Dendritic cell treated with granulocyte-macrophage colony-stimulating factor and Interleukin-4, amounts not matched to agents 40 ng/mL and 50 ng/mL, for 4 days (primary cell): ENCODE data around the gene FMO3.

Experiments
- H3K27ac Mint-ChIP-seq: one replicate; pipeline ENCODE4 v1.8.0; 2022; ENCODE audit warnings: mild to moderate bottlenecking, mixed read lengths
- H3K27me3 Mint-ChIP-seq: one replicate; pipeline ENCODE4 v1.8.0; 2022; ENCODE audit warnings: mild to moderate bottlenecking, mixed read lengths
- H3K36me3 Mint-ChIP-seq: one replicate; pipeline ENCODE4 v1.8.0; 2022; ENCODE audit warnings: low read depth, mixed read lengths
- H3K4me1 Mint-ChIP-seq: one replicate; pipeline ENCODE4 v1.8.0; 2022; ENCODE audit warnings: low read depth, mixed read lengths
- H3K4me3 Mint-ChIP-seq: one replicate; pipeline ENCODE4 v1.8.0; 2022; ENCODE audit warnings: mild to moderate bottlenecking, moderate library complexity, mixed read lengths
- H3K9me3 Mint-ChIP-seq: one replicate; pipeline ENCODE4 v1.8.0; 2022; ENCODE audit warnings: mixed read lengths
- intact Hi-C: fragments of 100-400 bp; cut with micrococcal nuclease; formaldehyde crosslinking; loops from one replicate; pipeline ENCODE4 v1.15.0; 2022

The FMO3 gene

GRCh38 chr1:171103862-171104261 is 13.2 kb downstream of the FMO3 start:
- H3K27ac Mint-ChIP-seq = no peak overlapping the region
- H3K27me3 Mint-ChIP-seq = no peaks in the 10 kb centered on the region
- intact Hi-C loops = no loop called here
- peaks cover 8% of the 10 kb centered on the region for H3K9me3 Mint-ChIP-seq
- H3K4me3 Mint-ChIP-seq = no peak overlapping the region
- no peaks in the 10 kb centered on the region for H3K4me1 Mint-ChIP-seq
- no peaks in the 10 kb centered on the region for H3K36me3 Mint-ChIP-seq

- H3K9me3 Mint-ChIP-seq = no peaks in the 10 kb centered on the region
- no peaks in the 10 kb centered on the region for H3K4me1 Mint-ChIP-seq
- intact Hi-C loops = no loop called here
- H3K27me3 Mint-ChIP-seq = no peaks in the 10 kb centered on the region
- no peak overlapping the region for H3K4me3 Mint-ChIP-seq
- H3K27ac Mint-ChIP-seq = no peak overlapping the region
- H3K36me3 Mint-ChIP-seq = no peaks in the 10 kb centered on the region
These were observed 16.7 kb downstream of the FMO3 start for GRCh38 chr1:171107262-171107940.

GRCh38 chr1:171107969-171108368 is 17.3 kb downstream of the FMO3 start:
- Mint-ChIP-seq H3K36me3 (no peaks in the 10 kb centered on the region), H3K4me1 (no peaks in the 10 kb centered on the region), H3K9me3 (no peaks in the 10 kb centered on the region), H3K27ac (no peak overlapping the region), H3K27me3 (no peaks in the 10 kb centered on the region), H3K4me3 (no peak overlapping the region)
- intact Hi-C loops = no loop called here

- Mint-ChIP-seq H3K27ac (no peak overlapping the region), H3K9me3 (no peaks in the 10 kb centered on the region), H3K4me1 (no peaks in the 10 kb centered on the region), H3K36me3 (no peaks in the 10 kb centered on the region), H3K4me3 (no peak overlapping the region), H3K27me3 (no peaks in the 10 kb centered on the region)
- intact Hi-C loops = no loop called here
These were observed 19.3 kb downstream of the FMO3 start for GRCh38 chr1:171109966-171110365.

GRCh38 chr1:171110621-171111326 is 20.1 kb downstream of the FMO3 start:
- Mint-ChIP-seq H3K27me3 (no peaks in the 10 kb centered on the region), H3K9me3 (no peaks in the 10 kb centered on the region), H3K36me3 (no peaks in the 10 kb centered on the region), H3K4me3 (no peak overlapping the region), H3K27ac (no peak overlapping the region), H3K4me1 (no peaks in the 10 kb centered on the region)
- intact Hi-C loops = no loop called here

- H3K4me3 Mint-ChIP-seq = no peak overlapping the region
- intact Hi-C loops = no loop called here
- no peak overlapping the region for H3K27ac Mint-ChIP-seq
- no peaks in the 10 kb centered on the region for H3K4me1 Mint-ChIP-seq
- H3K27me3 Mint-ChIP-seq = no peaks in the 10 kb centered on the region
- H3K9me3 Mint-ChIP-seq = no peaks in the 10 kb centered on the region
- H3K36me3 Mint-ChIP-seq = no peaks in the 10 kb centered on the region
These were observed 21.4 kb downstream of the FMO3 start for GRCh38 chr1:171112119-171112518.

- no peaks in the 10 kb centered on the region for H3K27me3 Mint-ChIP-seq
These were observed 22.7 kb downstream of the FMO3 start for GRCh38 chr1:171113382-171113781.

GRCh38 chr1:171115280-171115897 is 24.7 kb downstream of the FMO3 start:
- Mint-ChIP-seq H3K36me3 (no peaks in the 10 kb centered on the region), H3K4me1 (no peaks in the 10 kb centered on the region), H3K4me3 (no peak overlapping the region)

More at GRCh38 chr1:171113382-171113781, 22.7 kb downstream of the FMO3 start:
- H3K9me3 Mint-ChIP-seq = no peaks in the 10 kb centered on the region
- no peak overlapping the region for H3K4me3 Mint-ChIP-seq
- no peaks in the 10 kb centered on the region for H3K36me3 Mint-ChIP-seq
- no peaks in the 10 kb centered on the region for H3K4me1 Mint-ChIP-seq
- intact Hi-C loops = no loop called here
- no peak overlapping the region for H3K27ac Mint-ChIP-seq

GRCh38 chr1:171116676-171117075 is 26.0 kb downstream of the FMO3 start:
- Mint-ChIP-seq H3K27ac (no peak overlapping the region), H3K4me3 (no peak overlapping the region), H3K9me3 (no peaks in the 10 kb centered on the region), H3K36me3 (no peaks in the 10 kb centered on the region), H3K27me3 (no peaks in the 10 kb centered on the region), H3K4me1 (no peaks in the 10 kb centered on the region)
- intact Hi-C loops = no loop called here

More at GRCh38 chr1:171115280-171115897, 24.7 kb downstream of the FMO3 start:
- Mint-ChIP-seq H3K27me3 (no peaks in the 10 kb centered on the region), H3K27ac (no peak overlapping the region), H3K9me3 (no peaks in the 10 kb centered on the region)
- intact Hi-C loops = no loop called here

GRCh38 chr1:171117085-171117484 is 26.4 kb downstream of the FMO3 start:
- no peaks in the 10 kb centered on the region for H3K4me1 Mint-ChIP-seq
- H3K9me3 Mint-ChIP-seq = no peaks in the 10 kb centered on the region
- H3K4me3 Mint-ChIP-seq = no peak overlapping the region
- H3K27ac Mint-ChIP-seq = no peak overlapping the region
- no peaks in the 10 kb centered on the region for H3K27me3 Mint-ChIP-seq
- intact Hi-C loops = no loop called here
- no peaks in the 10 kb centered on the region for H3K36me3 Mint-ChIP-seq

GRCh38 chr1:171119648-171120047 is 28.9 kb downstream of the FMO3 start:
- Mint-ChIP-seq H3K36me3 (no peaks in the 10 kb centered on the region), H3K4me1 (no peaks in the 10 kb centered on the region), H3K27ac (no peak overlapping the region), H3K9me3 (no peaks in the 10 kb centered on the region), H3K4me3 (no peak overlapping the region), H3K27me3 (no peaks in the 10 kb centered on the region)
- intact Hi-C loops = no loop called here

GRCh38 chr1:171122299-171122698 is 31.6 kb downstream of the FMO3 start:
- no peak overlapping the region for H3K4me3 Mint-ChIP-seq
- no peaks in the 10 kb centered on the region for H3K27me3 Mint-ChIP-seq
- no peaks in the 10 kb centered on the region for H3K36me3 Mint-ChIP-seq
- intact Hi-C loops = no loop called here
- H3K27ac Mint-ChIP-seq = no peak overlapping the region
- H3K9me3 Mint-ChIP-seq = peaks cover 12% of the 10 kb centered on the region
- no peaks in the 10 kb centered on the region for H3K4me1 Mint-ChIP-seq

- intact Hi-C loops = no loop called here
- Mint-ChIP-seq H3K4me3 (no peak overlapping the region), H3K27me3 (no peaks in the 10 kb centered on the region), H3K36me3 (no peaks in the 10 kb centered on the region), H3K27ac (no peak overlapping the region), H3K9me3 (peaks cover 17% of the 10 kb centered on the region), H3K4me1 (no peaks in the 10 kb centered on the region)
These were observed 32.2 kb downstream of the FMO3 start for GRCh38 chr1:171122893-171123292.

- peaks cover 42% of the 10 kb centered on the region for H3K9me3 Mint-ChIP-seq
- no peak overlapping the region for H3K27ac Mint-ChIP-seq
- no peaks in the 10 kb centered on the region for H3K27me3 Mint-ChIP-seq
- intact Hi-C loops = no loop called here
- no peaks in the 10 kb centered on the region for H3K4me1 Mint-ChIP-seq
- H3K4me3 Mint-ChIP-seq = no peak overlapping the region
- H3K36me3 Mint-ChIP-seq = no peaks in the 10 kb centered on the region
These were observed 35.8 kb downstream of the FMO3 start for GRCh38 chr1:171126504-171126903.
